Measurements from ENCODE around the gene POMT1.

- TF ChIP-seq ZNF70 (CRISPR knock-in tag; IDR thresholded peaks at IDR 0.05) = no peak
- TF ChIP-seq PATZ1 (CRISPR knock-in tag; IDR thresholded peaks at IDR 0.05; ENCODE audit: borderline replicate concordance) = no peak
- TF ChIP-seq OSR1 (CRISPR knock-in tag; IDR thresholded peaks at IDR 0.05) = no peak
- no peak for TF ChIP-seq ZFP30 (CRISPR knock-in tag; IDR thresholded peaks at IDR 0.05)
- TF ChIP-seq ZNF8 (CRISPR knock-in tag; IDR thresholded peaks at IDR 0.05) = no peak
- TF ChIP-seq ZFP3 (CRISPR knock-in tag; IDR thresholded peaks at IDR 0.05) = no peak
- TF ChIP-seq PPARA (CRISPR knock-in tag; IDR thresholded peaks at IDR 0.05; ENCODE audit: borderline replicate concordance) = no peak
- no peak for TF ChIP-seq CREB5 (CRISPR knock-in tag; IDR thresholded peaks at IDR 0.05; ENCODE audit: low read depth)
- no peak for TF ChIP-seq CSDC2 (CRISPR knock-in tag; IDR thresholded peaks at IDR 0.05)
- no peak for TF ChIP-seq ARNTL (CRISPR knock-in tag; IDR thresholded peaks at IDR 0.05; ENCODE audit: borderline replicate concordance, low read depth)
- no peak for TF ChIP-seq ZC3H10 (CRISPR knock-in tag; IDR thresholded peaks at IDR 0.05)
- TF ChIP-seq ZNF565 (CRISPR knock-in tag; conservative IDR thresholded peaks at IDR 0.05; ENCODE audit: low read depth) = no peak
- TF ChIP-seq RARB (CRISPR knock-in tag; IDR thresholded peaks at IDR 0.05) = no peak
These were observed 17.8 kb downstream of the POMT1 start for GRCh38 chr9:131520503-131520902.
